CMK (cell line): ENCODE results near the gene COQ2.
"Not testable (repeated sequence)": the region's sequence is repeated elsewhere in the genome, so short reads cannot be mapped to it uniquely, and the experiment has no call there.

Source experiments
- DNase-seq: peaks from one replicate; pipeline ENCODE4 v3.0.0-alpha.2; 2010; ENCODE audit warnings: low read depth

COQ2 gene

GRCh38 chr4:83284193-83285054 lies at the start of gene COQ2:
TSS of gene COQ2 (minus strand) at chr4:83284798. CDS start at chr4:83284764, 34 bp downstream.
- peak; percentile 87 for DNase-seq

GRCh38 chr4:83331956-83332355 lies 47.4 kb upstream of the COQ2 start:
- no peak for DNase-seq

DNA sequence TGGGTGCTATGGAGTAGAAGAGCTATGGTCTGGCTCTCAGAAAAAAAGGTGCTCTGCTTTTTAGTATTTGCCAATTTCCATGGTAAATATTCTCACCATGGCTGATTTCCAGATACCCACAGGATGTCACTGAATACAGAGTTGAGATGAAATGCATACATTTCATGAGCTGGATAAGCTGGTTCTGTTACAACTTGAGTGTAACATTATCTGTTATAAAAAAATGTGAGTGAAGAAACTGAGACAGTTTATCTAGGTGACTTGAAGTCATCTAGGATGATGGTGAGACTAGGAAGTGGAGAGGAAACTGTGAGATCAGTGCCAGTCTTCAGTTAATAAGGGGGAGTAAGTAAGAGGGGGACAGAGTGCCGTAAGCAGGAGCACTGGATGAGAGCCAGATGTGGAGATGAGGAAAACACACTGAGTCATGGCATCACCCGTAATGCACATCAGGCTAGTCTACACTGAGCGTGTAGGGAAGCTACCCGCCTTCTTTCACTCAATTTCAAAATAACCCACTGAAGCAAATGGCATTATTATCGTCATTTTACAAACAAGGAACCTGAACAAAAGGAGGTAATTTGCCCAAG lies 45.0 kb upstream of the COQ2 start:
- no peak for DNase-seq

DNA sequence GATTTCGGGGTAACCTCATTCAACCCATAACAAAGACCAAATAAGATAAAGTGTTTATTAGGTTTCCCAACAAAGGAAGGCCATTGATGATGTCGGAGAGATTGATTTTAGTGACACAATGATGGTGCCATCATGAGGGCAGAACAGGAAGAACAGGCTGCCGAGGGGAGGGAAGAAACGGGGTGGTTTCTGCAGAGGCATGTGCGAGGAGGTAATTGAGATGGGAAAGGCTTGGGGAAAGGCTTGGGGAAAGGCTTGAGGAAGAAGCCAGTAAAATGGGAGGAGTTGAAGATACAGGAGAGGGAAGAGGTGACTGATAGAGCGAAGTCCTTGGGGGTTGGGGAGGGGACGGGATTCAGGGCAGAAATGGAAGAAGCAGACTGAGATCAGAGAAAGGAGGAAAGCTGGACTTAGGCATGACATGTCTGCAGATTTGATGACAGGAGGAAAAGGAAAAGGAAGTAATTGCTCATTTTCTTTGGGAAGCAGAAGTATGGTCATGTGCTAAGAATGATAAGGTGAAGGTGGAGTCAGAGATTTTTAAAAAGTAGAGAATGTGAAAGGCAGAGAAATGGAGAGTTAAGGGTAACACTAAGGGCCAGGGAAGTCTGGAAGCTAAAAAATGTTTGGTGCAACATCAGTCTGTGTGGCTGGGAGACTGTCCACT lies 44.1 kb upstream of the COQ2 start:
- peak; percentile 26 for DNase-seq

GRCh38 chr4:83326546-83326945 lies 41.9 kb upstream of the COQ2 start:
- no peak for DNase-seq

GRCh38 chr4:83325306-83325705 lies 40.7 kb upstream of the COQ2 start:
- DNase-seq: not testable (repeated sequence)

DNA sequence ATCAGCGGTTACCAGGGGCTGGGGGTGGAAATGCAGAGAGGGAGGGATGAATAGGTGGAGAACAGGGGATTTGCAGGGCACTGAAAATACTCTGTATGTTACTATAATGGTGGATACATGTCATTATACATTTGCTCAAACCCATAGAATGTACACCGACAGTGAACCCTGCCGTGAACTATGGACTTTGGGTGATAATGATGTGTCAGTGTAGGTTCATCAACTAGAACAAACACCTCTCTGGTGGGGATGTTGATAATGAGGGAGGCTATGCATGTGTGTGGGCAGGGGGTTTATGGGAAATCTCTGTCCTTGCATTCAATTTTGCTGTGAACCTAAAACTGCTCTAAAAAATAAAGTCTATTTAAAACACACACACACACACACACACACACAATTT lies 38.5 kb upstream of the COQ2 start:
- DNase-seq: no peak

- DNase-seq: peak; percentile 42
Observed at GRCh38 chr4:83320548-83320947, 36.0 kb upstream of the COQ2 start.

- DNase-seq: no peak
Observed at GRCh38 chr4:83318666-83319065, 34.1 kb upstream of the COQ2 start.

GRCh38 chr4:83317671-83318070 lies 33.1 kb upstream of the COQ2 start:
- no peak for DNase-seq

- DNase-seq: peak; percentile 11
Observed at GRCh38 chr4:83316459-83317165, 32.0 kb upstream of the COQ2 start.

- DNase-seq: no peak
Observed at GRCh38 chr4:83315341-83315870, 30.8 kb upstream of the COQ2 start.

GRCh38 chr4:83308672-83309071 lies 24.1 kb upstream of the COQ2 start:
- no peak for DNase-seq

DNA sequence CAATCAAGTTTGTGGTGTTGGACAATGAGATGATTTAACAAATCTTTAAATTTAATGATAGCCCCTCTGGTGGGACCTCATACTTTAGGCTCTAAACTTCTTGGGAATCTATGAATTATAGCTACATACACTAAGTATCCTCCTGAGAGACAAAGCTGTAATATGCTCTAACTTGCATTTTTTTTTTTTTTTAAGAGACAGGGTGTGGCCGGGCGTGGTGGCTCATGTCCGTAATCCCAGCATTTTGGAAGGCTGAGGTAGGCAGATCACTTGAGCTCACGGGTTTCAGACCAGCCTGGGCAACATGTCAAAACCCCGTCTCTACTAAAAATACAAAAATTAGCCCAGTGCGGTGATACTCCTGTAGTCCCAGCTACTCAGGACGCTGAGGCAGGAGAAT lies 23.3 kb upstream of the COQ2 start:
- no peak for DNase-seq

DNA sequence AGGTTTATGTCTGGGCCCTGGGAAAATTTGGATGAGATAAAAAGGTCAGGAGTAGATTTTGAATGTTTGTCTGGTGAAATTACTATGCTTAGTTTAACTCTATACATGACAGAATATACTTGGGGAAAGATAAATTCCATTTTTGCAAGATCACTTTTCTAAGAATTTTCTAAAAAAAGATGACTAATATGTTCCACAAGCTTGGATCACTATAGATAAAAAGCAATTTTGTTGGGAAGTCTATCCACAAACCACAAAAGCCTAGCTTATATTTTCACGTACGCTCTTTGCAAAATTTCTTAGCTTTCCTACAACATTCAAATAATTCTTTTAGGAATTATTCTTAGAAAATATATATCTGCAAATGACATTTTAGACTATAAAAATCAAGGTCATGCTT lies 20.6 kb upstream of the COQ2 start:
- no peak for DNase-seq

DNA sequence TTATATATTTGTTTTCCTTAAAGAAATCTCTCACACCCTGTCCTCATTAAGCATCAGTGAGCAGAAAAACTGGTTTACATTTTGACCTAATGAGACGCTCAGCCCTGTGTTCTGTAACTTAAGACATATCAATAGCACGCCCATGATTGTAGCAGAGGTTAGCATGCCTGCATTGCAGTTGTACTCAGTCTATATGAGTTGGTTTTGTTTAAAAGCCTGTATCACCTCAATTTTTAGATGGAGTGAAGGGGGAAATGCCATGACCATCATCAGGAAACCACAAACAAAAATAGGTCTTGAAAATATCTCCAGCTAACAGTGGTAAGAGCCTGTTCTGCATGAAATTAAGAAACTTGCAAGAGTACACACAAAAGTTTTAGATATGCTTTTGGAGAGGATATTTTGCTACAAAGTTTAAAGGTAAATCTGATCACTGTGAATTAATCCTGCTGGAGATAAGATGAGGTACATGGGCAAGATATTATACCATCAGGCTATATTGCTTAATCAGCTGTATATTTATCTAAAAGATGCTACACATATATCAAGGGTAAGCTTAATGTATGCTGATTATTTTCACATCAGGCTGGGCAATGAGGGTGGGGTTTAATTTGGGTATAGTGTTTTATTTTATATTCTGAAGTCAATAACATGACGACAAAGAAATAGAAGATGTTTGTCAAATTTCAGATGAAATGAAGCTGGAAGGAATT lies 13.1 kb upstream of the COQ2 start:
- no peak for DNase-seq

DNA sequence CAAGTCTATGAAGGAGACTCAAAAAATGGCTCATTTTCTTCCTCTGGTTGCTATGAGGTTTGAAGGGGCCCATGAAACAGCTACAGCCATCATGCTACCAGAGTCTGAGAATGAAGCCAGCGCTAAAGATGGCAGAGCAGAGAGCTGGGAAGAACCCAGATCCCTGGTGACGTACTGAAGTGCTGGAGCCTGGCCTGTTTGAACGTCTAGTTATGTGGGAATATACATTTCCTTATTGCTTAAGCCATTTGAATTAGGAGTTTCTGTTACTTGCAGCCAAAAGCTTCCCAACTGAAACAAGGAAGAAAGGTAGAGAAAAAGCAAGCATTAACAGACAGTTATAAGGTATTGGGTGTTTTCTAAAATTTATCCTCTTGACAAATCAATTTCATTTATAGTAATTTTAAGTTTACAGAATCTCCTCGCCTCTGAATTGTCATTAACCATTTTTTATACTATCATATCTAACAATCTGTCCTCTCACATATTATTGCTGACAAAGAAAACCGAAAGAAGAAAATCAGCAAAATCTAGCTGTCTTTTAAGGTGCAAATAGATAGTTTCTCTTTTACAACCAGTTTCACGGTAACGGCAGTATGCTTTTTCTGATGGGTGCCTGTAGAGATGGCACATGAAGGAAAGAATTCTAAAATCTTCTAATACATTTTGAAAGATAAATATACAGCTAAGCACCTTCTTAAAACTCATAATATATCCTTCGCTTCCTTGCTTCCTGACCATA lies 8.9 kb upstream of the COQ2 start:
- DNase-seq: no peak

- not testable (repeated sequence) for DNase-seq
Observed at GRCh38 chr4:83290059-83290774, 5.6 kb upstream of the COQ2 start.

DNA sequence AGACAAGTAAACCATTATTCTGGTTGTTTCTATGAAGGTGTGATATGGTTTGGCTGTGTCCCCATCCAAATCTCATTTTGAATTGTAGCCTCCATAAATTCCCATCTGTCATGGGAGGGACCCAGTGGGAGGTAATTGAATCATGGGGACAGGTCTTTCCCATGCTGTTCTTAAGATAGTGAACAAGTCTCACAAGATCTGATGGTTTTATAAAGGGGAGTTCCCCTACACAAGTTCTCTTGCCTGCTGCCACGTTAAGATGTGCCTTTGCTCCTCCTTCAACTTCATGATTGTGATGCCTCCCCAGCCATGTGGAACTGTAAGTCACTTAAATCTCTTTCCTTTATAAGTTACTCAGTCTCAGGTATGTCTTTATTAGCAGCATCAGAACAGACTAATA lies 3.8 kb upstream of the COQ2 start:
- not testable (repeated sequence) for DNase-seq

GRCh38 chr4:83285055-83285407 lies 433 bp upstream of the COQ2 start:
- no peak for DNase-seq
